ENCODE data around the gene ANKMY2.

DNA sequence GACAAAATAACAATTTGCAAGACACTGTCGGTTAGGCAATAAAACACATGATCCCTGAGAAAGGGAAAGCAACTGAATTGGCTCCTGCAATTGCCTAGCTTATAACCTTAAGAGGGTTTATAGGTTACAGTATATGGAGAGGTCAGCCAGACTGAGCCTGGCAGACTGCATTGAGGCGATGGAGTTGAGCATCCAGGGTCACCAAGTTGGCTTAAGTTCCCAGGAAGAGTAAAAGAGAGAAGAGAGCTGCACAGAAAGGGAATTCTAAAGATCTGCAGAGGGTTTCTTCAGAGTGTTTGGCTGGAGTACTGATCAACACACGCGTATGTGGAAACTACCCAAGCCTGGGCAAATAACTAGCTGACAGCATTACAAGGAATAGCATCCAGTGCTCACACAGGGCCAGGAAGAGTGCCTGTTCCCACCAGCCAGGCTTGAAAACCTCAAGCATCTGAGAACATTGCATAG, 11.2 kb downstream of the ANKMY2 start:
- TF ChIP-seq POLR2A (IDR thresholded peaks at IDR 0.05): no peak
- TF ChIP-seq CTCF (IDR thresholded peaks at IDR 0.05): no peak
